Natural killer cell treated with Interleukin-12 subunit alpha and Interleukin-12 subunit beta and Interleukin-15 and Interleukin-18, amount 100 ng/mL, for 72 hours (primary cell): ENCODE data around the gene CCDC106. TPM values are rescaled to one million over a fixed set of nuclear protein-coding genes. Genes with fewer than 3 reads are reported as not detected.

ENCODE experiments used
- ATAC-seq, 2 donors: fragments of 150-1000 bp; cut with Tn5 transposase in 1 of 2; sonication (Bioruptor Pico), chemical (Tn5 transposase) in 1 of 2; 2 replicates each; pipeline ENCODE4 v1.10.0; 2021
- DNase-seq: peaks from one replicate; pipeline ENCODE4 v3.0.0; 2022; ENCODE audit warnings: low spot score
- H3K27ac Mint-ChIP-seq, 2 donors: 1 replicate in 1 of 2; 2 replicates in 1 of 2; pipeline ENCODE4 v1.8.0; 2022; ENCODE audit warnings: mixed read lengths in 2 of 2, mild to moderate bottlenecking in 1 of 2, moderate library complexity in 1 of 2
- H3K27me3 Mint-ChIP-seq, 2 donors: 1 replicate in 1 of 2; 2 replicates in 1 of 2; pipeline ENCODE4 v1.8.0; 2022; ENCODE audit warnings: mixed read lengths in 2 of 2
- H3K36me3 Mint-ChIP-seq: one replicate; pipeline ENCODE4 v1.8.0; 2022; ENCODE audit warnings: mixed read lengths
- H3K4me1 Mint-ChIP-seq, 2 donors: 1 replicate in 1 of 2; 2 replicates in 1 of 2; pipeline ENCODE4 v1.8.0; 2022; ENCODE audit warnings: low read depth in 2 of 2, mixed read lengths in 2 of 2, mild to moderate bottlenecking in 1 of 2
- H3K4me3 Mint-ChIP-seq: one replicate; pipeline ENCODE4 v1.8.0; 2022; ENCODE audit warnings: mixed read lengths
- H3K9me3 Mint-ChIP-seq: 2 replicates; pipeline ENCODE4 v1.8.0; 2022; ENCODE audit warnings: mixed read lengths
- total RNA-seq, 2 donors: library from RNA; stranded (reverse); gene quantifications; one replicate each; pipeline ENCODE4 v1.2.3, GENCODE V29; 2022

Gene CCDC106
- total RNA-seq, 2 donors from 2014 or later, result 1.9 to 3.3 TPM

DNA sequence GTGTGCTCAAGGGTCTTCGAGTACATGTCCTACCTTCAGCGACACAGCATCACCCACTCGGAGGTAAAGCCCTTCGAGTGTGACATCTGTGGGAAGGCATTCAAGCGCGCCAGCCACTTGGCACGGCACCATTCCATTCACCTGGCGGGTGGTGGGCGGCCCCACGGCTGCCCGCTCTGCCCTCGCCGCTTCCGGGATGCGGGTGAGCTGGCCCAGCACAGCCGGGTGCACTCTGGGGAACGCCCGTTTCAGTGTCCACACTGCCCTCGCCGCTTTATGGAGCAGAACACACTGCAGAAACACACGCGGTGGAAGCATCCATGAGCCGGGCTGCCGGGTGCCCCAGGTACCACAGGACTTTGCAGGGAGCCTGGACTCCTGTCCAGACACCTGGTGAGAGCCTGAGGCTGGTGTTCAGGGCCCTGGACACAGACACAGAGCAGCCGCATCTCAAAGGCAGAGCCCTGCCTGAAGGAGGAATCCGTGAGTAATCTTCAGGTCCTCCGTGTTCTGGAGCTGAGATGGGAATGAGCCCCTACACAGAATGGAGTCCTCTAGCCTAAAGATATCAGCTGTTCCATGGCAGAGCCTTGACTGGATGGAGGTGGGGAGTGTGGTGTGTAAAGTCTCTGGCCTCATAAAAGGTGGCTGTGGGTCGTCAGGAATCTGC is 3.0 kb upstream of the CCDC106 start:
- Mint-ChIP-seq H3K36me3 (no peaks in the 10 kb centered on the region), H3K4me3 (peak overlapping the region; percentile 89), H3K27ac (no peak overlapping the region), H3K9me3 (no peaks in the 10 kb centered on the region), H3K27me3 (peaks cover 0 to 3% of the 10 kb centered on the region in 2 donors), H3K4me1 (peaks cover 36 to 48% of the 10 kb centered on the region in 2 donors)
- ATAC-seq (no peak), DNase-seq (peak; percentile 51)

DNA sequence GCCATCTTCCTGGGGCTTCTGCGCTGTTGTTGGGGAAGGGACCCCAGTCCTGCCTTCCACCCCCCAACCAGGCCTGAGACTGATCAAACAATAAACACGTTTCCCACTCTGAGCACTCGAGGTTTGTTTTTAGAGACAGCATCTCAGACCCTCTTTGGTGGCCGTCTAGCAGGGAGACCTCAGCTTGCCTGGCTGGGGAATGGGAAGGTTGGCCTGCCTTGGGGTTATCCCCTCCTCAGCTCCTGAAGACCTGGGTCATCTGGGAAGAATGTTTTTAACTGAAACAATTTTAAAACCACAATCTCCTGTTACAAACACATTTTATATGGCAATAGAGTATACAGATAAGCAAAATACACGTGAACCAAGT is 2.5 kb upstream of the CCDC106 start:
- peaks cover 0 to 3% of the 10 kb centered on the region in 2 donors for H3K27me3 Mint-ChIP-seq
- no peaks in the 10 kb centered on the region for H3K36me3 Mint-ChIP-seq
- H3K9me3 Mint-ChIP-seq, result no peaks in the 10 kb centered on the region
- ATAC-seq (no peak), DNase-seq (no peak)
- H3K4me3 Mint-ChIP-seq, result peak overlapping the region; percentile 36
- H3K4me1 Mint-ChIP-seq, result peaks cover 31 to 43% of the 10 kb centered on the region in 2 donors
- no peak overlapping the region for H3K27ac Mint-ChIP-seq

DNA sequence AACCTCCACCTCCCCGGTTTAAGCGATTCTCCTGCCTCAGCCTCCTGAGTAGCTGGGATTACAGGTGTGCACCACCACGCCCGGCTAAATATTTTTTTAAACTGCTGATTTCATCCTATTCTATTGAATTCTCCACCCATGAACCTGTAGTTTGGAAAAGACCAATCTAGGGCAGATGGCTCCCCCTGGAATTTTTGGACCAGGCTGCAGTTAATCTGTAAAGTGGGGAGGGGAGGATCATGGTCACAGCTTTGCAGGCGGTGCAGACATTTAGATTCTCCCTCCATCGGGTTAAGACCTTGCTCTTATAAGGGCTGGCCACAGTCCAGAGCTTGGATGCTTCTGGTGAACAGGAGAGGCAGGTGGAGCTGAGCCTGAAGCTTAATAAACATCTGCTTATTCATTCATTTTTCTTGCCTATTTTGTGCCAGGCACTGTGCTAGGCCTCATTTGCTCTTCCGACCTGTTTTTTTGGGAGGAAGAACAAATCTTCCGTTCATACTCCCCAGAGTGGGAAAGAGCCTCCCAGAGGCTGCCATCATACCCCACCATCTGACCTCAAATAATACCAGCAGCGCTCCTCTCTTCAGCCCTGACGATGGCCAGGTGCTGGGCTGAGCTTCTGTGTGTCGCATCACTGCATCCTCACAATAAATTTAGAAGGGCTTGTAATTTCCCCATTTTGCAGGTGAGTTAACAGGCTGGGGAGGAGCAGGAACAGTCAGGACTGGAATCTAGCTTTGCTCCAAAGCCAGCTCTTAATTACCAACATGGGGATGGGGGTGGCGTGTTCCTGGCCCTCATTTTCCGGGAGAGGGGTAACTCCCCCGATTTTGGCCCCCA is 902 bp upstream of the CCDC106 start:
- ATAC-seq (no peak), DNase-seq (no peak)
- Mint-ChIP-seq H3K27me3 (peaks cover 0 to 3% of the 10 kb centered on the region in 2 donors), H3K4me1 (peaks cover 20 to 33% of the 10 kb centered on the region in 2 donors), H3K27ac (peak overlapping the region in 1 of 2 donors; percentile 43), H3K4me3 (peak overlapping the region; percentile 62), H3K36me3 (no peaks in the 10 kb centered on the region), H3K9me3 (no peaks in the 10 kb centered on the region)

DNA sequence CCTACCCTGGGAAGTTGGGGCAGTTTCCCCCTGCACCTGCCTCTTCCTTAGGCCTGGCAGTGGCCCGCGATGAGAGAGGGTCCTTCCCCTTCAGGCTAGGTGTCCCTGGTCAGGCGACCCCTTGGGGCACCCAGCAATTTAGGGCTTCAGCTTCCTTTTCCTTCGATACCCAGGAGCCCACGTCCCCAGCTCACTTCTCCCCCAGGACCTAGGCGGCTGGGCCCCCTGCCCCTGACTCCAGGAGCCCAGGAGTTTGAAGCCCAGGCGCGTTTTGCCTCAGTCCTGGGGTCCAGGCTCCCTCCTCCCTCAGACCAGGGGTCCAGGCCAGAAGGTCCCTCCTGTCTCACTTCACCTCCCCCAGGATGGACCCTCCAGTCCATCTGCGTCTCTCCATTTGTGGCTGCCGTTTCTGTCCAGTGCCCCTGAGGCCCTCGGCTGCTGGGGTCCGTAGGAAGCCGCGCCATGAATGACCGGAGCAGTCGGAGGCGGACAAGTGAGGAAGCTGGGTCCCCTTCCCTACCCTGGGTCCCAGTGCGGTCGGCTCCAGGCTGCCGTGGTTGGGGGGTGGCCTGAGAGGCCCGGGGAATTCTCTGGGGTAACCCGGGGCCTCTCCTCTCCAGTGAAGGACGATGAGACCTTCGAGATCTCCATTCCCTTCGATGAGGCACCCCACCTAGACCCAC is 714 bp downstream of the CCDC106 start:
- no peak for ATAC-seq
- H3K4me3 Mint-ChIP-seq, result peak overlapping the region; percentile 62
- H3K4me1 Mint-ChIP-seq, result peaks cover 9 to 26% of the 10 kb centered on the region in 2 donors
- no peaks in the 10 kb centered on the region for H3K36me3 Mint-ChIP-seq
- no peaks in the 10 kb centered on the region for H3K9me3 Mint-ChIP-seq
- H3K27ac Mint-ChIP-seq, result peak overlapping the region in 1 of 2 donors; percentile 59
- no peak for DNase-seq
- peaks cover 0 to 3% of the 10 kb centered on the region in 2 donors for H3K27me3 Mint-ChIP-seq

DNA sequence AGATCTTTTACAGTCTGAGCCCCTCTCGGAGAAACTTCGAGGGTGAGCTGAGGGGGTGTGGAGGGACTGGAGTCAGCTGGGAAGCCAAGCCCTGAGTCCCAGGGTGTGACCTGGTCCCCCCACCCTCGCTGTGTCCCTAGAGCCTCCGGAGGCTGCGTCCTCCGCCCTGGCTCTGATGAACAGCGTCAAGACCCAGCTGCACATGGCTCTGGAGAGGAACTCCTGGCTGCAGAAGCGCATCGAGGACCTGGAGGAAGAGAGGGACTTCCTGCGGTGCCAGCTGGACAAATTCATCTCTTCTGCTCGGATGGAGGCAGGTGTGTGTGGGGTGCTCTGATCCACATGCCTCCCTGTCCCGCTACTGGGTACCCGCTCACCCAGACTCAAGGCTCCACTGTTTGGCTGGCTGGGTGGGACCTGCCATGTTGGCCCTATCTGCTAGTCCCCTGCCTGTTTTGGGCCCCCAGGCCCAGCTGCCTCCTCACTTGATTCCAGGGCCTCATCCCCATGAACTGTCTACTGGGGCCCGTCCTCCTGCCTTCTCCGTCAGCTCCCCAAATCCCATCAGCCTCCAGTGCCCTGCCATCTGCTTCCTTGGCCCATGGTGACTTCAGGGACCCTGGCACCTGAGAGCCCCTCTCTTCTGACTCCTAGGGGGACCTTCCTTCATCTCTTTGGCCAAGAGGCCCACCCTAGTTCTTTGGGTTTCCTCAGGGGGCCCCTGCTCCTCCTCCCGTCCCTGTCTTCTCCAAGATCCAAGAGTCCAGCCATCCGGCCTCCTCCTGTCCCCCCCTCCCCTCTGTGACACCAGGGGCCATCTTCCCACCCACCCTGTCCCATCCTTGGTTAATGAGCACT is 1.5 kb downstream of the CCDC106 start:
- H3K4me1 Mint-ChIP-seq, result peaks cover 15 to 24% of the 10 kb centered on the region in 2 donors
- H3K27ac Mint-ChIP-seq, result peak overlapping the region in 1 of 2 donors; percentile 59
- DNase-seq (no peak), ATAC-seq (no peak)
- peaks cover 0 to 3% of the 10 kb centered on the region in 2 donors for H3K27me3 Mint-ChIP-seq
- H3K4me3 Mint-ChIP-seq, result peak overlapping the region; percentile 54
- H3K9me3 Mint-ChIP-seq, result no peaks in the 10 kb centered on the region
- no peaks in the 10 kb centered on the region for H3K36me3 Mint-ChIP-seq

DNA sequence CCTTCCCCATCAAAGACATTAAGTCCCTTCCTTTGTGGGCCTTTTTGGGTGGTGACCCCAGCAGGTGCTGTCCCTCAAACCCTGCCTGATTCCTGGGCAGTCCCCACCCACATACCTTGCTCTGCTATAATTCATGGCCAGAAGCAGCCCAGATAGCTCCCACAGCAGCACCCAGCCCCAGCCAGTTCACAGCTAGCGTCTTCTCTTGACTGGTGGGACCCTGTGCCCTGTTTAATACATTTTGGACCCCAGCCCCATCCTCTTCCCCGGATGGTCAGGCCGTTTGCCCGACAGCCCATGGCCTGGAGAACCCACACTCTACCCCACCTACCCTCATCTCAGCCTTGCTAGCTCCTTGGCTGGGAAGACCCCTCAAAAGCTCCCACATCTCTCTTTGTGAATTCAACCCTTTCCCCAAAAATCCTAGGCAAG is 2.1 kb downstream of the CCDC106 start:
- Mint-ChIP-seq H3K4me3 (peak overlapping the region; percentile 30), H3K4me1 (peaks cover 15 to 24% of the 10 kb centered on the region in 2 donors), H3K9me3 (no peaks in the 10 kb centered on the region), H3K27ac (peak overlapping the region in 1 of 2 donors; percentile 58), H3K36me3 (no peaks in the 10 kb centered on the region), H3K27me3 (peaks cover 0 to 3% of the 10 kb centered on the region in 2 donors)
- no peak for ATAC-seq
- DNase-seq, result no peak

DNA sequence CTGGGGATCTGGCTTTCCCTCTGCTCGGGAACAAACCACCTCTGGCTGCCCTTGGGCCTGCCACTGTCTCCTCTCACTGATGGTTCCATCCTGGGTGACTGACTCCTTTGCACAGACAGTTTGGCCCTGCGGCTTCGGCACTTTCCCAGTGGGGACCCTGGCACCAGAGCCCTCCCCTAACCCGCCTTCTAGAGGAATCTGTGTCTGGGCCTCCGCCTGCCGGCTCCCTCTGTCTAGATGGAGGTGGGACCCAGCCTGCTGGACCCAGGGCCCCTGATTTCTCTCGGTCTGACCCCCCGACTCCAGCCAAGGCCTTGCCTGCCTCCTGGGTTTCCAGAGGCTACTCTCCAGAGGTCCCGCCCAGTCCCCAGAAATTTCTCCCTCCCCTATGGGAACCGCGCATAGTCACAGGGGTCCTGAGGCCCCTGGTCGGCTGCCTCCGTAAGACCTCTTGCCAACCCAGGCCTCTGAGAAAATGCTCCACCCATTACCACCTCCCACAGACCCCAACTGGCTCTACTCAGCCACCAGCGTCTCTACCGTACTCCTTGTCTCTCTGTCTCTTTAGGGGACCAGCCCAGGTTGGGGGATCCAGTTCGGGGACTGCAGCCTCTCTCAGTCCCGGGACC is 2.7 kb downstream of the CCDC106 start:
- DNase-seq, result no peak
- peaks cover 17 to 22% of the 10 kb centered on the region in 2 donors for H3K4me1 Mint-ChIP-seq
- no peaks in the 10 kb centered on the region for H3K9me3 Mint-ChIP-seq
- peaks cover 4% of the 10 kb centered on the region for H3K36me3 Mint-ChIP-seq
- H3K27ac Mint-ChIP-seq, result no peak overlapping the region
- peaks cover 0 to 3% of the 10 kb centered on the region in 2 donors for H3K27me3 Mint-ChIP-seq
- H3K4me3 Mint-ChIP-seq, result peak overlapping the region; percentile 30
- no peak for ATAC-seq

DNA sequence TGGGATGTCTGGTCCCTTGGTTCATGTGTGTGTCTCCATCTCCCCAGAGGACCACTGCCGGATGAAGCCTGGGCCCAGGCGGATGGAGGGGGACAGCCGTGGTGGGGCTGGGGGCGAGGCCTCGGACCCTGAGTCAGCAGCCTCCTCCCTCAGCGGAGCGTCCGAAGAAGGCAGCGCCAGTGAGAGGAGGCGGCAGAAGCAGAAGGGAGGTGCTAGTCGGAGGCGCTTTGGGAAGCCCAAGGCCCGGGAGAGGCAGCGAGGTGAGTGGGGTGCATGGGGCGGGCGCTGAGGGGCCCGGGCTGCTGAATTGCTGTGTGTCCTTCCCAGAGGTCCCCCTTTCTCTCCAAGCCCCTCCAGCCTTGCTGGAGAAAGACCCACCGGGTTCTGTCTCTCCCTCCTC is 3.2 kb downstream of the CCDC106 start:
- no peak for DNase-seq
- Mint-ChIP-seq H3K4me3 (no peak overlapping the region), H3K27ac (no peak overlapping the region), H3K36me3 (peaks cover 9% of the 10 kb centered on the region), H3K27me3 (peaks cover 0 to 3% of the 10 kb centered on the region in 2 donors), H3K9me3 (no peaks in the 10 kb centered on the region), H3K4me1 (peaks cover 23 to 27% of the 10 kb centered on the region in 2 donors)
- no peak for ATAC-seq

DNA sequence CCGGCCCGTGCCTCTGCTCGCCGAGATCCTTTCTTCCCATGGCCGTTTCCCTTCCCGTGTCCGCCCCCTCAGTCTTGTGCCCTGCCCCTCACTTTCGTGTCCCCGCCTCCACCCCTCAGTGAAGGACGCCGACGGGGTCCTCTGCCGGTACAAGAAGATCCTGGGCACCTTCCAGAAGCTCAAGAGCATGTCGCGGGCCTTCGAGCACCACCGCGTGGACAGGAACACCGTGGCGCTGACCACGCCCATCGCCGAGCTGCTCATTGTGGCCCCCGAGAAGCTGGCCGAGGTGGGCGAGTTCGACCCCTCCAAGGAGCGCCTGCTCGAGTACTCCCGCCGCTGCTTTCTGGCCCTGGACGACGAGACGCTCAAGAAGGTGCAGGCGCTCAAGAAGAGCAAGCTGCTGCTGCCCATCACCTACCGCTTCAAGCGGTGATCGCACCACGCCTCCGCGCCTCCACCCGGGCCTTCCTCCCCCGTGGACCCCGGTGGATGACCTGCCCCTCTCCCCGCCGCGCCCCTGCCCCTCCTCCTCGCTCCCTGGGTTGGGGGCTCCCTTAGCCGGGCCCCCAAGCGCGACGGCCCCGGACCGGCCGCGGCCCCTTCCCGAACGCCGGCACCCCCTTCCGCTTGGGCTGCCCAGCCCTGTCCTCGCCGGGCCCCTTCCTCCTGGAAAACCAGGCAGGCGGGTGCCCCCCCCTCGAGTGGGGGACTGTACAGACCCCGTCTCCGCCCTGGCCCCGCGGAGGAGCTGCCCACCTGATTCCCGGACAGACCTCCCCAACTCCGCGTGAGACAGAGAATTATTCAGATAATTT is 4.5 kb downstream of the CCDC106 start:
- H3K9me3 Mint-ChIP-seq, result no peaks in the 10 kb centered on the region
- ATAC-seq (no peak), DNase-seq (no peak)
- H3K27ac Mint-ChIP-seq, result no peak overlapping the region
- H3K4me3 Mint-ChIP-seq, result no peak overlapping the region
- H3K4me1 Mint-ChIP-seq, result peaks cover 27 to 30% of the 10 kb centered on the region in 2 donors
- H3K36me3 Mint-ChIP-seq, result peaks cover 14% of the 10 kb centered on the region
- H3K27me3 Mint-ChIP-seq, result peaks cover 0 to 3% of the 10 kb centered on the region in 2 donors

DNA sequence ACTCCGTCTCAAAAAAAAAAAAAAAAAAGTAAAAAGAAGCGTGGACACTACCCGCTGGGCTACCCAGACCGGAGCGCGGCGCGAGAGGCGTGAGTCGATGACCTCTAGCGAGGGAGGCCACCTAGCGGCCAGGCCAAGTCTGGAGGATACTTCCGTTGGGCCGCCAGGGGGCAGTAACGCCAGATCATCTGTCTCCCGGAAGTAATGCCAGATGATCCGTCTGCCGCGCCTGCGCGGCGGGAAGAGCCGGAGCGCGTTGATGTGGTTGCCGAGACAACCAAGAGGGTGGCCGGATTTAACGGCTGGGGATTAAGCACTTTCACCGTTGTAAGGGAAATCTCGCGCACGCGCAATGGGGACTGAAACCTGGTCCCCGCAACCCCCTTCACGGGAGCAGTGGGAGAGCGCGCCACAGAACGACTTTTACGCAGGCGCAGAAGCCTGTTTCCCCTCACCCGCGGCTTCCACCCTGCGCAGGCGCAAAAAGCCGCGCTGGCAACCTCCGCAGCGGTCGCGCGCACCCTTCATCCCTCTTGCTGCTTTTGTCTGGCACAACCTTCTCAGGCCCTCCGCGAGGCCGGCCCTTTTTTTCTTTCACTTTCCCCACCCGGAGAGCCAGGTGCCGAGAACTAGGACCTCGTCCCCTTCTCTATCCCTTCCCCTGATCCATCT is 5.8 kb downstream of the CCDC106 start:
- peak overlapping the region; percentile 98 to 99 for H3K27ac Mint-ChIP-seq
- H3K4me3 Mint-ChIP-seq, result peak overlapping the region; percentile 90
- peak; percentile 99 for DNase-seq
- H3K4me1 Mint-ChIP-seq, result peaks cover 27 to 33% of the 10 kb centered on the region in 2 donors
- H3K27me3 Mint-ChIP-seq, result peaks cover 0 to 3% of the 10 kb centered on the region in 2 donors
- peak; percentile 69 to 79 for ATAC-seq
- H3K36me3 Mint-ChIP-seq, result peaks cover 18% of the 10 kb centered on the region
- H3K9me3 Mint-ChIP-seq, result no peaks in the 10 kb centered on the region

DNA sequence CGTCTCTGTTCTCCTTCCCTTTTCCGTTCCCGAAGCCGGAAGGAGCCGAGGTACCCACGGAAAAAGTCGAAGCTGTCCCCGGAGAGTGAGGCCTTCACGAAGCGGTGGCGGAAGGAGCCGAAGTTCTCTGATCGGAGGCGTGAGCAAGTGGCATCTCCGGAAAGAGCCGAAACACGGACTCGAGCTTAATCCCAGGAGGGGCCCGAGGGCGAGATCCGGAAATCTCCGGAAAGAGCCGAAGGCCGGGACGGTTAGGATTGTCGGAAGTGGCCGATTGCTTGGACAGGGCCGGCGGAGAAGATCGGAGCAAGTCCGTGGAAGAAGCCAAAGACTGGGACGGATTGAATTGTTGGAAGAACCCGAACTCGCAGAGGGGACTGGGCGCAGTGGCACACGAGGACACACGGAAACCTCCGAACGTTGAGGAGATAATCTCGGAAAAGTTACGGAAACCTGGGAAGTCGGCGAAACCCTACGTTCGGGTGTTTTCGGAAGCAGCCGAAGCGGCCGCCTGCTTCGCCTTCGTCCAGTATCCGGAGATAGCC is 6.4 kb downstream of the CCDC106 start:
- Mint-ChIP-seq H3K27me3 (peaks cover 0 to 3% of the 10 kb centered on the region in 2 donors), H3K4me3 (peak overlapping the region; percentile 90), H3K36me3 (peaks cover 18% of the 10 kb centered on the region), H3K4me1 (peaks cover 30 to 33% of the 10 kb centered on the region in 2 donors), H3K9me3 (no peaks in the 10 kb centered on the region), H3K27ac (peak overlapping the region; percentile 98 to 99)
- peak; percentile 85 to 88 for ATAC-seq
- DNase-seq, result peak; percentile 99
